Pancreas (tissue), 10 donors: ENCODE data around the gene CFAP299. TPM values are rescaled to one million over a fixed set of nuclear protein-coding genes. Genes with fewer than 3 reads are reported as not detected.

ENCODE experiments used
- ATAC-seq, 4 donors: fragments of 200-7000 bp; cut with Tn5 transposase; one replicate each; pipeline versions ENCODE4 v1.8.0 to v1.9.1; 2020; ENCODE audit warnings: mild to moderate bottlenecking in 4 of 4, moderate library complexity in 4 of 4
- DNase-seq, 6 donors: peaks; one replicate each; pipeline ENCODE4 v3.0.0-alpha.2; 2020
- FAIRE-seq: peaks from 2 replicates; lab custom pipeline; 2012; peaks lifted over from hg19 to GRCh38; lab: Jason Lieb, UNC
- H3K27ac ChIP-seq, 4 donors: fragments of 200-600 bp; sonication (generic); 1 replicate in 3 of 4; 2 replicates in 1 of 4; pipeline versions ENCODE4 v1.5.0 to v1.8.0; 2020
- H3K27me3 ChIP-seq, 4 donors: fragments of 200-600 bp; one replicate each; pipeline ENCODE4 v1.8.0; 2021
- H3K36me3 ChIP-seq, 3 donors: fragments of 200-600 bp; sonication (generic) in 1 of 3; one replicate each; pipeline versions ENCODE4 v1.5.0 to v1.8.0; 2020 to 2021
- H3K4me1 ChIP-seq, 3 donors: fragments of 200-600 bp; one replicate each; pipeline ENCODE4 v1.8.0; 2021
- H3K4me3 ChIP-seq, 4 donors: fragments of 200-600 bp; sonication (generic) in 2 of 4; one replicate each; pipeline versions ENCODE4 v1.5.0 to v1.8.0; 2020 to 2021
- H3K9me3 ChIP-seq, 4 donors: fragments of 200-600 bp; one replicate each; pipeline ENCODE4 v1.8.0; 2021
- WGBS, 2 donors: extraction: QIAGEN DNeasy Blood & Tissue Kit; methylation state at CpG; one replicate each; pipeline ENCODE4 v1.1.7; 2013; 5-methylcytosine and 5-hydroxymethylcytosine counted together
- intact Hi-C, 3 donors: fragments of 100-400 bp; cut with DNase I; formaldehyde crosslinking; loops; one replicate each; pipeline versions ENCODE4 v1.11.1 to v1.14.2; 2022
- polyA plus RNA-seq, 2 donors: library from polyadenylated mRNA; stranded (reverse); fragments of 200-250 nt; gene quantifications; one replicate each; pipeline ENCODE4 v1.2.3, GENCODE V29; 2013
- total RNA-seq, 6 donors: library from RNA; stranded (reverse); fragmentation: NEBNext Ultra II Directional in 4 of 6; extraction: Animal tissue kit (Norgen Biotek cat#: 25700) in 4 of 6; gene quantifications; one replicate each; pipeline versions ENCODE4 v1.2.1 to v1.2.4, GENCODE V29; 2021 to 2023
- TF ChIP-seq, protein P1 (sequence below), 4 donors: fragments of 200-600 bp; sonication (generic) in 3 of 4; IDR thresholded peaks; one replicate each; pipeline versions ENCODE4 v1.5.0 to v1.8.0; 2021; ENCODE audit warnings: antibody characterized with exemption in 4 of 4
- donor health status: healthy with polysubstance abuse.
- donor health status: DM: no; HTN: no; CAD: no; lungs with moderate emphysema.
- donor health status: DM: no; HTN: no; CAD: no.
- donor health status: control.
- donor health status: control.
- donor health status: Bipolar disorder and iron deficiency.
- donor health status: DM: yes; HTN: yes; CAD: no.
- donor health status: DM: no; HTN: no; CAD: no.
- donor health status: DM: no; HTN: no; CAD: no.
- donor health status: DM: yes; HTN: yes; CAD: no.

CFAP299 gene
- total and polyA plus RNA-seq, 8 donors = 0.14 TPM; not detected in 7

GRCh38 chr4:80999943-81000342 is 664.4 kb downstream of the CFAP299 start:
- 72 to 91% methylated on average over 3 of the region's 3 CpGs for WGBS, 2 donors
- no peak for FAIRE-seq
- TF ChIP-seq, protein P1, sequence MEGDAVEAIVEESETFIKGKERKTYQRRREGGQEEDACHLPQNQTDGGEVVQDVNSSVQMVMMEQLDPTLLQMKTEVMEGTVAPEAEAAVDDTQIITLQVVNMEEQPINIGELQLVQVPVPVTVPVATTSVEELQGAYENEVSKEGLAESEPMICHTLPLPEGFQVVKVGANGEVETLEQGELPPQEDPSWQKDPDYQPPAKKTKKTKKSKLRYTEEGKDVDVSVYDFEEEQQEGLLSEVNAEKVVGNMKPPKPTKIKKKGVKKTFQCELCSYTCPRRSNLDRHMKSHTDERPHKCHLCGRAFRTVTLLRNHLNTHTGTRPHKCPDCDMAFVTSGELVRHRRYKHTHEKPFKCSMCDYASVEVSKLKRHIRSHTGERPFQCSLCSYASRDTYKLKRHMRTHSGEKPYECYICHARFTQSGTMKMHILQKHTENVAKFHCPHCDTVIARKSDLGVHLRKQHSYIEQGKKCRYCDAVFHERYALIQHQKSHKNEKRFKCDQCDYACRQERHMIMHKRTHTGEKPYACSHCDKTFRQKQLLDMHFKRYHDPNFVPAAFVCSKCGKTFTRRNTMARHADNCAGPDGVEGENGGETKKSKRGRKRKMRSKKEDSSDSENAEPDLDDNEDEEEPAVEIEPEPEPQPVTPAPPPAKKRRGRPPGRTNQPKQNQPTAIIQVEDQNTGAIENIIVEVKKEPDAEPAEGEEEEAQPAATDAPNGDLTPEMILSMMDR (IDR thresholded peaks at IDR 0.05) = no peak

DNA sequence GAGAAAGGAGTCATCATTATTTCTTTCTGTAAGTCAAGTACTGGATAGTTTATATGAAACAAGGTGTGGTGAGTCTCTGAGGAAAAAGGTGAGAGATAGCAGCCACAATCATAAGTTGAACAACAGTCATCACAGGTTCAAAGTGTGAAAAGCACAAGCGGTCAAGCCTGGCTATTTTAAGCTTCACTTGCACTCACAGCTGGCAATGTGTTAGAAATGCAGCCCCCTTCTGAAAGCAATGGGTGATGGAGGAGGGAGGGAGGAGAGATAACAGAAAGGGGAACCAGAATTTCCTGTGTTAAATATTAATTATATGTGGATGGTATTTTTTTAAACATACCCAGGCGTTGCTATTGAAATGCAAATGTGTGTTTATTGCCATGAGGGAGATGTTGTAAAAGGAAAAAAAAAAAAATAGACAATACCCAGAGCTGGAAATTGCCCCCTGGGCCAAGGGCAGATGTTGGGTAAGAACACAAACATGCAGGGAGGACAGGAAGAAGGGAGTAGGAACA is 668.1 kb downstream of the CFAP299 start:
- FAIRE-seq (no peak), DNase-seq (no peak), ATAC-seq (no peak)
- H3K27me3 ChIP-seq = no peaks in the 10 kb centered on the region
- 23 to 51% methylated on average over 2 of the region's 2 CpGs for WGBS, 2 donors
- no peaks in the 10 kb centered on the region for H3K36me3 ChIP-seq
- H3K27ac ChIP-seq = no peak overlapping the region
- intact Hi-C loops = no loop called here
- TF ChIP-seq, protein P1 (IDR thresholded peaks at IDR 0.05) = no peak
- no peaks in the 10 kb centered on the region for H3K9me3 ChIP-seq
- H3K4me3 ChIP-seq = no peak overlapping the region
- H3K4me1 ChIP-seq = no peaks in the 10 kb centered on the region

More at GRCh38 chr4:80999943-81000342, 664.4 kb downstream of the CFAP299 start:
- H3K27me3 ChIP-seq = no peaks in the 10 kb centered on the region
- no peak overlapping the region for H3K4me3 ChIP-seq
- H3K4me1 ChIP-seq = no peaks in the 10 kb centered on the region
- H3K36me3 ChIP-seq = no peaks in the 10 kb centered on the region
- DNase-seq (no peak), ATAC-seq (no peak)
- no peak overlapping the region for H3K27ac ChIP-seq
- H3K9me3 ChIP-seq = no peaks in the 10 kb centered on the region
- intact Hi-C loops = no loop called here

GRCh38 chr4:81007417-81007816 is 671.9 kb downstream of the CFAP299 start:
- H3K9me3 ChIP-seq = no peaks in the 10 kb centered on the region
- no peaks in the 10 kb centered on the region for H3K27me3 ChIP-seq
- no peak overlapping the region for H3K27ac ChIP-seq
- DNase-seq (no peak), FAIRE-seq (no peak), ATAC-seq (no peak)
- no peak overlapping the region for H3K4me3 ChIP-seq
- H3K36me3 ChIP-seq = no peaks in the 10 kb centered on the region
- TF ChIP-seq, protein P1 (IDR thresholded peaks at IDR 0.05) = no peak
- WGBS, 2 donors = 65 to 71% methylated on average over 2 of the region's 2 CpGs
- intact Hi-C loops = no loop called here
- no peaks in the 10 kb centered on the region for H3K4me1 ChIP-seq

Other genes with a start within 250 kb of the CFAP299 start
- 1 to 10 TPM in 1 of 6 donors, under 1 TPM in 5; 0.14 to 1.5 (median 0.60) TPM for gene PRDM8, start 138.2 kb upstream of the CFAP299 start, total RNA-seq
- gene PRDM8, start 138.2 kb upstream of the CFAP299 start, polyA plus RNA-seq = under 1 TPM; 0.28 to 0.49 TPM
- not detected for gene FGF5, start 69.1 kb upstream of the CFAP299 start, total RNA-seq
- not detected for gene FGF5, start 69.1 kb upstream of the CFAP299 start, polyA plus RNA-seq